Activated CD4-positive, alpha-beta T cell treated with anti-CD3 and anti-CD28 coated beads, Interleukin-2, Interleukin-4, amounts not matched to agents 100 ng/mL and 50 ng/mL, durations not matched to agents 16 hours and 8 hours (primary cell): ENCODE data around the gene NEMF.
"Not testable (repeated sequence)": the region's sequence is repeated elsewhere in the genome, so short reads cannot be mapped to it uniquely, and the experiment has no call there.

Experiments
- DNase-seq: peaks from one replicate; pipeline ENCODE4 v3.0.0-alpha.2; 2020; ENCODE audit warnings: low spot score

Gene NEMF

GRCh38 chr14:49745191-49745590 is 107.4 kb downstream of the NEMF start:
- no peak for DNase-seq

GRCh38 chr14:49735669-49736068 is 116.9 kb downstream of the NEMF start:
- not testable (repeated sequence) for DNase-seq

- DNase-seq, result no peak
These were observed 118.8 kb downstream of the NEMF start for GRCh38 chr14:49733836-49734235.

- no peak for DNase-seq
These were observed 119.7 kb downstream of the NEMF start for GRCh38 chr14:49732896-49733295.
